ENCODE results near the gene NISCH. TPM values are rescaled to one million over a fixed set of nuclear protein-coding genes. Genes with fewer than 3 reads are reported as not detected.

NISCH gene
- total RNA-seq, 4 donors from 2014 or later, result 68.7 to 298 (median 94.6) TPM

DNA sequence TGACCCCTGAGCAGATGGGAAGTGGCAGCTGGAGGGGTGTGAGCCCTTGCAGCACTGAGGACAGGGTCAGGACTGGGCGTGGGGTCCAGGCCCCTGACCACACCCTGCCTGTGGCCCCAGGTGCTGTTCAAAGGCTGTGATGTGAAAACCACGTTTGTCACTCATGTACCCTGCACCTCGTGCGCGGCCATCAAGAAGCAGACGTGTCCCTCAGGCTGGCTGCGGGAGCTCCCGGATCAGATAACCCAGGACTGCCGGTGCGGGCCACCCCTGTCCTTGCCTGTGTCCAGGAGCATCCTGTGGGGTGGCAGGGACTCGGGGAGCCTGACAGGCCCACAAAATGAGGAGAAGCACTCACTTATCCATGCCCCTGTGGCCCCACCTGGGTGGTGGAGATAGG lies 45.6 kb downstream of the NISCH start:
- peaks cover 14% of the 10 kb centered on the region for H3K4me1 ChIP-seq
- no peaks in the 10 kb centered on the region for H3K9me3 ChIP-seq
- no peaks in the 10 kb centered on the region for H3K27me3 ChIP-seq
- 73% methylated on average over 9 of the region's 11 CpGs for WGBS
- H3K4me3 ChIP-seq, result no peak overlapping the region
- no peak for DNase-seq (ENCODE audit: low spot score in 2 of 2)
- H3K27ac ChIP-seq, result no peak overlapping the region
- no peaks in the 10 kb centered on the region for H3K36me3 ChIP-seq
- no peak for TF ChIP-seq POLR2AphosphoS5 (IDR thresholded peaks at IDR 0.05)
- no peak for TF ChIP-seq CTCF (IDR thresholded peaks at IDR 0.05)
- TF ChIP-seq EP300 (IDR thresholded peaks at IDR 0.05), result no peak
- no peak for TF ChIP-seq POLR2A (IDR thresholded peaks at IDR 0.05)

- 87% methylated on average over 11 of the region's 11 CpGs for WGBS
Measured at GRCh38 chr3:52502001-52502400, 46.6 kb downstream of the NISCH start.

GRCh38 chr3:52502808-52503350 lies 47.5 kb downstream of the NISCH start:
- DNase-seq (ENCODE audit: low spot score in 2 of 2), result no peak
- TF ChIP-seq POLR2AphosphoS5 (IDR thresholded peaks at IDR 0.05), result no peak
- TF ChIP-seq EP300 (IDR thresholded peaks at IDR 0.05), result no peak
- TF ChIP-seq POLR2A (IDR thresholded peaks at IDR 0.05), result no peak
- TF ChIP-seq CTCF (IDR thresholded peaks at IDR 0.05), result no peak
- Histone ChIP-seq H3K4me3 (no peak overlapping the region), H3K27ac (no peak overlapping the region), H3K4me1 (peaks cover 7% of the 10 kb centered on the region), H3K27me3 (no peaks in the 10 kb centered on the region), H3K36me3 (no peaks in the 10 kb centered on the region), H3K9me3 (no peaks in the 10 kb centered on the region)
- 87% methylated on average over 3 of the region's 11 CpGs for WGBS

More at GRCh38 chr3:52502001-52502400, 46.6 kb downstream of the NISCH start:
- Histone ChIP-seq H3K4me3 (no peak overlapping the region), H3K36me3 (no peaks in the 10 kb centered on the region), H3K27me3 (no peaks in the 10 kb centered on the region), H3K4me1 (peaks cover 10% of the 10 kb centered on the region), H3K27ac (no peak overlapping the region), H3K9me3 (no peaks in the 10 kb centered on the region)
- TF ChIP-seq POLR2AphosphoS5 (IDR thresholded peaks at IDR 0.05), result no peak
- TF ChIP-seq EP300 (IDR thresholded peaks at IDR 0.05), result no peak
- no peak for TF ChIP-seq POLR2A (IDR thresholded peaks at IDR 0.05)
- TF ChIP-seq CTCF (IDR thresholded peaks at IDR 0.05), result no peak
- no peak for DNase-seq (ENCODE audit: low spot score in 2 of 2)

- 92% methylated on average over 7 of the region's 23 CpGs for WGBS
- H3K4me1 ChIP-seq, result no peaks in the 10 kb centered on the region
- H3K36me3 ChIP-seq, result no peaks in the 10 kb centered on the region
- TF ChIP-seq CTCF (IDR thresholded peaks at IDR 0.05) (no peak), POLR2AphosphoS5 (IDR thresholded peaks at IDR 0.05) (no peak), POLR2A (IDR thresholded peaks at IDR 0.05) (no peak), EP300 (IDR thresholded peaks at IDR 0.05) (no peak)
- no peaks in the 10 kb centered on the region for H3K9me3 ChIP-seq
- no peaks in the 10 kb centered on the region for H3K27me3 ChIP-seq
- DNase-seq (ENCODE audit: low spot score in 2 of 2), result no peak
- H3K27ac ChIP-seq, result no peak overlapping the region
- H3K4me3 ChIP-seq, result no peak overlapping the region
Measured at GRCh38 chr3:52503788-52504424, 48.5 kb downstream of the NISCH start.

DNA sequence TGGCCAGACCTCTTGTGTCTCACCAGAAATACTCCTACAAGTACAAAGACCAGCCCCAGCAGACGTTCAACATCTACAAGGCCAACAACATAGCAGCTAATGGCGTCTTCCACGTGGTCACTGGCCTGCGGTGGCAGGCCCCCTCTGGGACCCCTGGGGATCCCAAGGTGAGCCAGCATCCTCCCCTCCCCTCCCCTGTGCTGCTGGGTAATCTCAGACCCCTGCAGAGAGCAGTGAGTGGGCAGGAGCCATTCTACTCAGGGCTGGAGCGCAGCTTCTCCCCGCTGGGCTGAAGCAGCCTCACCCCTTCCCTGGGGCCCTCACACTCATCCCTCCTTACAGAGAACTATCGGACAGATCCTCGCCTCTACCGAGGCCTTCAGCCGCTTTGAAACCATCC lies 49.6 kb downstream of the NISCH start:
- TF ChIP-seq EP300 (IDR thresholded peaks at IDR 0.05) (no peak), POLR2A (IDR thresholded peaks at IDR 0.05) (no peak), POLR2AphosphoS5 (IDR thresholded peaks at IDR 0.05) (no peak), CTCF (IDR thresholded peaks at IDR 0.05) (no peak)
- H3K9me3 ChIP-seq, result no peaks in the 10 kb centered on the region
- WGBS, result 92% methylated on average over 9 of the region's 10 CpGs
- H3K4me1 ChIP-seq, result no peaks in the 10 kb centered on the region
- no peak overlapping the region for H3K4me3 ChIP-seq
- no peak for DNase-seq (ENCODE audit: low spot score in 2 of 2)
- H3K27ac ChIP-seq, result no peak overlapping the region
- no peaks in the 10 kb centered on the region for H3K27me3 ChIP-seq
- no peaks in the 10 kb centered on the region for H3K36me3 ChIP-seq

Measured in suprapubic skin (tissue), 4 donors.